Neural progenitor cell (in vitro differentiated cells): ENCODE measurements around the gene TRPM6. TPM values are rescaled to one million over a fixed set of nuclear protein-coding genes. Genes with fewer than 3 reads are reported as not detected.

ENCODE experiments used
- DNase-seq: peaks from one replicate; pipeline ENCODE4 v3.0.0-alpha.2; 2016; ENCODE audit warnings: low spot score
- H2AFZ ChIP-seq: fragments of 200-600 bp; sonication (generic); replicated peaks from 2 replicates; pipeline ENCODE4 v1.6.1; 2016; ENCODE audit warnings: antibody characterized with exemption
- H3F3A ChIP-seq: fragments of 200-600 bp; sonication (generic); 2 replicates; pipeline ENCODE4 v1.6.1; 2016; ENCODE audit warnings: antibody characterized with exemption, low read depth
- H3K27ac ChIP-seq: fragments of 200-600 bp; sonication (generic); 2 replicates; pipeline ENCODE4 v1.5.1; 2016; ENCODE audit warnings: mild to moderate bottlenecking
- H3K27me3 ChIP-seq: fragments of 200-600 bp; sonication (generic); 2 replicates; pipeline ENCODE4 v1.6.1; 2016; ENCODE audit warnings: mild to moderate bottlenecking, moderate library complexity
- H3K36me3 ChIP-seq: fragments of 200-600 bp; sonication (generic); 2 replicates; pipeline ENCODE4 v1.5.1; 2016
- H3K4me1 ChIP-seq: fragments of 200-600 bp; sonication (generic); 2 replicates; pipeline ENCODE4 v1.6.1; 2016; ENCODE audit warnings: mixed run types
- H3K4me2 ChIP-seq: fragments of 200-600 bp; sonication (generic); 2 replicates; pipeline ENCODE4 v1.6.1; 2016
- H3K4me3 ChIP-seq: fragments of 200-600 bp; sonication (generic); 2 replicates; pipeline ENCODE4 v1.5.1; 2016
- H3K79me2 ChIP-seq: fragments of 200-600 bp; sonication (generic); 2 replicates; pipeline ENCODE4 v1.6.1; 2016; ENCODE audit warnings: low read depth
- H3K9ac ChIP-seq: fragments of 200-600 bp; sonication (generic); 2 replicates; pipeline ENCODE4 v1.6.1; 2016
- H3K9me3 ChIP-seq: fragments of 200-600 bp; sonication (generic); 2 replicates; pipeline ENCODE4 v1.5.1; 2016; ENCODE audit warnings: low read depth
- H4K20me1 ChIP-seq: fragments of 200-600 bp; sonication (generic); 2 replicates; pipeline ENCODE4 v1.6.1; 2016; ENCODE audit warnings: low read depth
- H3K27ac Mint-ChIP-seq: 3 replicates; pipeline ENCODE4 v1.8.0; 2021; ENCODE audit warnings: mixed read lengths
- H3K27me3 Mint-ChIP-seq: 2 replicates; pipeline ENCODE4 v1.8.0; 2022; ENCODE audit warnings: low read depth, mild to moderate bottlenecking, inconsistent platforms, moderate library complexity, mixed read lengths; ENCODE audit not compliant: insufficient read depth
- H3K36me3 Mint-ChIP-seq: 3 replicates; pipeline ENCODE4 v1.8.0; 2021; ENCODE audit warnings: mixed read lengths
- H3K4me1 Mint-ChIP-seq: 3 replicates; pipeline ENCODE4 v1.8.0; 2021; ENCODE audit warnings: mixed read lengths
- H3K4me3 Mint-ChIP-seq: 3 replicates; pipeline ENCODE4 v1.8.0; 2021; ENCODE audit warnings: mild to moderate bottlenecking, moderate library complexity, mixed read lengths
- H3K9me3 Mint-ChIP-seq: 3 replicates; pipeline ENCODE4 v1.8.0; 2020; ENCODE audit warnings: mixed read lengths
- CTCF ChIP-seq: fragments of 200-600 bp; sonication (generic); IDR thresholded peaks from 2 replicates; pipeline ENCODE4 v1.5.1; 2017; ENCODE audit warnings: antibody characterized with exemption, mild to moderate bottlenecking
- EZH2 ChIP-seq: fragments of 200-600 bp; sonication (generic); IDR thresholded peaks from 2 replicates; pipeline ENCODE4 v1.6.1; 2017; ENCODE audit warnings: antibody characterized with exemption, mild to moderate bottlenecking, moderate library complexity
- EZH2phosphoT487 ChIP-seq: fragments of 200-600 bp; sonication (generic); IDR thresholded peaks from 2 replicates; pipeline ENCODE4 v1.6.1; 2017; ENCODE audit warnings: antibody characterized with exemption
- total RNA-seq: library from RNA; depleted of rRNA; stranded (reverse); fragments of >200 nt; gene quantifications from 2 replicates; pipeline ENCODE4 v1.2.3, GENCODE V29; 2015; ENCODE audit warnings: low replicate concordance

Gene TRPM6
- total RNA-seq, 1 donor from 2014 or later, result not detected

- no peaks in the 10 kb centered on the region for H3K4me1 ChIP-seq
- TF ChIP-seq CTCF (no peak), EZH2phosphoT487 (no peak), EZH2 (no peak)
- H3K79me2 ChIP-seq, result no peaks in the 10 kb centered on the region
- no peak overlapping the region for H3K27ac ChIP-seq
- no peak overlapping the region for H3K4me2 ChIP-seq
- no peaks in the 10 kb centered on the region for H3K27me3 ChIP-seq
- no peaks in the 10 kb centered on the region for H3K36me3 Mint-ChIP-seq
- no peaks in the 10 kb centered on the region for H3K4me1 Mint-ChIP-seq
- no peaks in the 10 kb centered on the region for H3K9me3 Mint-ChIP-seq
- no peak overlapping the region for H3K4me3 Mint-ChIP-seq
- no peak overlapping the region for H3K27ac Mint-ChIP-seq
- H3K36me3 ChIP-seq, result no peaks in the 10 kb centered on the region
- H3F3A ChIP-seq, result no peaks in the 10 kb centered on the region
- no peak overlapping the region for H3K4me3 ChIP-seq
- H3K27me3 Mint-ChIP-seq, result peaks cover 2% of the 10 kb centered on the region
- no peak overlapping the region for H2AFZ ChIP-seq
- no peaks in the 10 kb centered on the region for H3K9me3 ChIP-seq
- DNase-seq, result no peak
- no peaks in the 10 kb centered on the region for H4K20me1 ChIP-seq
- H3K9ac ChIP-seq, result no peak overlapping the region
These were observed 122.2 kb downstream of the TRPM6 start for GRCh38 chr9:74765481-74765971.

- no peak overlapping the region for H3K4me3 ChIP-seq
- no peak overlapping the region for H3K9ac ChIP-seq
- H3K9me3 ChIP-seq, result no peaks in the 10 kb centered on the region
- no peak for DNase-seq
- TF ChIP-seq EZH2 (no peak), CTCF (peak; percentile 11), EZH2phosphoT487 (no peak)
- H3K4me3 Mint-ChIP-seq, result no peak overlapping the region
- H3K79me2 ChIP-seq, result no peaks in the 10 kb centered on the region
- no peaks in the 10 kb centered on the region for H3F3A ChIP-seq
- H3K9me3 Mint-ChIP-seq, result no peaks in the 10 kb centered on the region
- no peaks in the 10 kb centered on the region for H3K4me1 Mint-ChIP-seq
- no peaks in the 10 kb centered on the region for H3K36me3 ChIP-seq
- H3K27me3 Mint-ChIP-seq, result peaks cover 2% of the 10 kb centered on the region
- H2AFZ ChIP-seq, result no peak overlapping the region
- H4K20me1 ChIP-seq, result no peaks in the 10 kb centered on the region
- H3K36me3 Mint-ChIP-seq, result no peaks in the 10 kb centered on the region
- H3K4me1 ChIP-seq, result no peaks in the 10 kb centered on the region
- no peak overlapping the region for H3K27ac ChIP-seq
- no peak overlapping the region for H3K27ac Mint-ChIP-seq
- no peak overlapping the region for H3K4me2 ChIP-seq
- H3K27me3 ChIP-seq, result no peaks in the 10 kb centered on the region
These were observed 124.8 kb downstream of the TRPM6 start for GRCh38 chr9:74762950-74763349.

GRCh38 chr9:74760031-74760700 is 127.6 kb downstream of the TRPM6 start:
- Mint-ChIP-seq H3K27me3 (peaks cover 2% of the 10 kb centered on the region), H3K27ac (no peak overlapping the region), H3K4me3 (no peak overlapping the region), H3K9me3 (no peaks in the 10 kb centered on the region), H3K4me1 (no peaks in the 10 kb centered on the region), H3K36me3 (no peaks in the 10 kb centered on the region)
- H3K27ac ChIP-seq, result no peak overlapping the region
- H3K4me2 ChIP-seq, result no peak overlapping the region
- no peaks in the 10 kb centered on the region for H3K79me2 ChIP-seq
- no peaks in the 10 kb centered on the region for H3K27me3 ChIP-seq
- no peak overlapping the region for H3K4me3 ChIP-seq
- H3F3A ChIP-seq, result no peaks in the 10 kb centered on the region
- no peaks in the 10 kb centered on the region for H3K36me3 ChIP-seq
- no peak overlapping the region for H3K9ac ChIP-seq
- no peak for DNase-seq
- H3K4me1 ChIP-seq, result no peaks in the 10 kb centered on the region
- H2AFZ ChIP-seq, result no peak overlapping the region
- no peaks in the 10 kb centered on the region for H4K20me1 ChIP-seq
- H3K9me3 ChIP-seq, result no peaks in the 10 kb centered on the region
- TF ChIP-seq EZH2phosphoT487 (no peak), CTCF (no peak), EZH2 (no peak)
